Measurements from ENCODE around the gene RBBP8NL. TPM values are rescaled to one million over a fixed set of nuclear protein-coding genes. Genes with fewer than 3 reads are reported as not detected.

Gene RBBP8NL
- total and polyA plus RNA-seq, 2 of the 8 experiments (the other 6 are each of a cell fraction or from before 2014, with no cell fraction given): 0.43 to 0.48 TPM

GRCh38 chr20:62381842-62382241 is 45.5 kb downstream of the RBBP8NL start (continued):
- TF ChIP-seq SIN3A (conservative IDR thresholded peaks at IDR 0.05 in 1 of 2, IDR thresholded peaks at IDR 0.05 in 1 of 2; ENCODE audit: low read depth in 1 of 2, low read length in 2 of 2) (no peak), ATF3 (IDR thresholded peaks at IDR 0.05; ENCODE audit: insufficient read depth, low read depth, low read length) (no peak), E2F6 (IDR thresholded peaks at IDR 0.05) (no peak), YY1 (IDR thresholded peaks at IDR 0.05; ENCODE audit: low read depth, low read length) (no peak), CREB1 (IDR thresholded peaks at IDR 0.05) (no peak), SIX5 (IDR thresholded peaks at IDR 0.05; ENCODE audit: low read depth, low read length) (no peak), SRF (IDR thresholded peaks at IDR 0.05; ENCODE audit: low read depth, low read length) (no peak), GABPA (IDR thresholded peaks at IDR 0.05; ENCODE audit: borderline replicate concordance, insufficient read depth, low read length) (no peak)

Data from H1 (cell line).